DMS114 treated with DMSO at 0.1 percent for 48 hours (cell line): ENCODE results near the gene SNAP91.
A peak's percentile ranks its signal among the peaks of the same experiment; 100 is the strongest.
"Not testable (repeated sequence)": the region's sequence is repeated elsewhere in the genome, so short reads cannot be mapped to it uniquely, and the experiment has no call there.

Source experiments
- DNase-seq: peaks from one replicate; lab custom pipeline; 2025; ENCODE audit not compliant: unreplicated experiment; lab: John Stamatoyannopoulos, UW

The SNAP91 gene

DNA sequence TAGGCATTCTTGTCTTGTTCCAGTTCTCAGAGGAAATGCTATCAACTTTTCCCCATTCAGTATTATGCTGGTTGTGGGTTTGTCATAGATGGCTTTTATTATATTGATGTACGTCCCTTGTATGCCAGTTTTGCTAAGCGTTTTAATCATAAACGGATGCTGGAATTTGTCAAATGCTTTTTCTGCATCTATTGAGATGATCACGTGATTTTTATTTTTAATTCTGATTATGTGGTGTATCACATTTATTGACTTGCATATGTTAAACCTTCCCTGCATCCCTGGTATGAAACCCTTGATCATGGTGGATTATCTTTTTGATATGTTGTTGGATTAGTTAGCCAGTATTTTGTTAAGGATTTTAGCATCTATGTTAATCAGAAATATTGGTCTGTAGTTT, 79.0 kb downstream of the SNAP91 start:
- DNase-seq, result not testable (repeated sequence)

DNA sequence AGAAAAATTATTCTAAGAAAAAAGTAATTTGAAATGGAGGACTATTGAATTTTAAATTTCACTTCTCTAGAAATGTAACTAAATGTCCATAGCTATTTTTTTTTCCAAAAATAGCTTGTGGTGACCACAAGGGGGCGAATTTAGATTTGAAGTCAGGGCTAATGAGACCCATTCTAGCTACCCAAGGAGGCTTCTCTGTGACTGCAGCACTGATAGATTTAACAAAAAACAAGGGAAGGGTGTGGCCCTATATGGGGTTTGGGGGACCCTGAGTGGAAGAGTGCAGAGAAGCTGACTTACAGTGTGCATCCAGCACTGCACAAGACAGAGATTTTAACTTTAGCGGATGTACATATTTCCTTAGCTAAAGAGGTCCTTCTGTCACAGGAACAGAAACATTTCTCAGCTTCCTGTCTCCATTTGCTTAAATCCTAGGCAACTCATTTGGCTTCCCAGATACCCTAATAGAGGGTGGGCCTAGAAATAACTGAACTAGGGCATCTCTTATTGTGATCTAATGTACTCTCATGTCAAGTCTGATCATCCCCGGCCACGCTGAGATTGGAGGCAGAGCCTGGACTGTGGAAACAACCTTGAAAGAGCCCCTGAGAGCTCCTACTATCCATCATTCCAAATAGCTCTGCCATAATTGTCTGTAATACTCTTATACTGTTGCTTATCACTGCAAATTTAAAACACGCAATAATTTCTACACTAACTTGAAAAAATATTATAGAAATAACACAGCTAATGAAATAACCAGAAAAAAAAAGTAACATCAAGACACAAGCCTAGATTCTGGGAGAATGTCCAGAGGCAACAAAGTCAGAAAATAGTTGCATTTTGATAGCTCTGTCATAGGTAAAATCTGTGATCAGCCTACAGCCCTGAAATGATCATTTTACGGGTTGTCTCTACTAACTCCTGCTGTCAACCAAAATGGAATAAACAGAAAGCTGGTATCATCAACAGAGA, 93.6 kb downstream of the SNAP91 start:
- DNase-seq, result peak; percentile 9

DNA sequence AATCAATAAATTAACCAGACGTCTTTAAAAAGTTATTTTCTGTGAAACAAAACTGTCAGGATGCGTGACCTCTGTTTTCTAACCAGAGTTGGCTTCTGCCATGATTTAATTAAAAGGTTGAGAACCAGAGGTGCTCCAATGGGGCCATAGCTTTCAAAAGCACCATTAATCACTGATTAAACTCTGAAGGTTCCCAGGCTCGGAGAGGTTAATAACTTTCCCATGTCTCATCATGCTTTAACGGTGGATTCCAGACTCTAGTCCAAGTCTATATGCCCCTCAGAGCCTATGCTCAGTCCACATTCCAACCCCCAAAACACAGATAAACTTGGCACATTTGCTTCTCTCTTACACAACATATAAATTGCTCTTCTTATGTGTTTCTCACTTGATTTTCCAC, 95.5 kb downstream of the SNAP91 start:
- no peak for DNase-seq

DNA sequence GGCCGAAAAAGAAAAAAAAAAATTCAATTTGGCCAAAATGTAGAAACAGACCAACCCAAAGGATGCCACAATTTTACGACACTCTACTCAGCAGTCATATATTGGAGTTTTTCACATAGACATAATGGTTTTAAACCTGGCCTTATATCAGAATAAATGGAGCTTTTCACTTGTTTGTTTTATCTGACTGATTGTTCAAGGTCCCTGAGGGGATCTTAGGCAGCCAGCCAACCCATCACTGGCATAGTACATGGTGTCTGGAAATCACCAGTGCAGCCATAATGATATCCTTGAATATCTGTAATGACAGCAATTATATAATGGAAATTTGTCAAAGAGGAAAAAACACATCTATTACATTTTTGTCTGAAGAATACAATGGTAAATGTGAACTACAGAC, 99.7 kb downstream of the SNAP91 start:
- no peak for DNase-seq

DNA sequence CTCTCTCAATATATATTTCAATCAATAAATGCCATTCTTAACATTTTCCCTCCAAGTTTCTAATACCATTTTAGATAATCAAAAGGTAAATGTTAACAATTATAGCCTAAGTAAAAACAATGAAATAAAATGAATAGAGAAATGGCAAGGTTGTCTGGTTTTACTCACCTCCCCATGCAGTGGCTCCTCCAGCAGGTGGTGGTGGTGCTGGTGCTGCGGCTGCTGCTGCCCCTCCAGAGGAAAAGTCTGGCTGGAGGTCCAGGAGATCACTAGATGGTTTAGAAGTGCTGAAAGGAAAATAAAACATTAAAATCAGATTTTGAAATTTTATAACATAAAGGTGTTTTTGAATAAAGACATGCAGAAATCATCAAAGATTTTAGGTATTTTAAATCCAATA, 103.4 kb downstream of the SNAP91 start:
- DNase-seq, result no peak

DNA sequence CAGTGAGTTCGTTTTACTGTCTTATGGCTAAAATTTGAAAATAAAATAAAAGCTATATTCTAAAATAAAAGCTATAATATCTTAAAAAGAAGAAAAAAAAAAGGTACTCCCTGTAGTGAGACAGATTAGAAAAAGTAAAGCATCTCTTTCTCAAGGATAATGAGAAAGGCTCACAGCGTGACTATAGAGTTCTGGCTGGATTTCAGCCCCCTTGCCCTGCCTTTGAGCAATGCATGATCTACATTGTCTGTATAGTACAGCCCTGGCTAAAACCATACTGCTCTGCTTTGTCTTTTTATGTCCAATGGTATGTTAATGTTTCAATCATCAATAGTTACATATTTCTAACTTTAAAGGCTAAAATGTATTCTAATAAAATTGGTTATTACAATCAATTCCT, 105.3 kb downstream of the SNAP91 start:
- no peak for DNase-seq

DNA sequence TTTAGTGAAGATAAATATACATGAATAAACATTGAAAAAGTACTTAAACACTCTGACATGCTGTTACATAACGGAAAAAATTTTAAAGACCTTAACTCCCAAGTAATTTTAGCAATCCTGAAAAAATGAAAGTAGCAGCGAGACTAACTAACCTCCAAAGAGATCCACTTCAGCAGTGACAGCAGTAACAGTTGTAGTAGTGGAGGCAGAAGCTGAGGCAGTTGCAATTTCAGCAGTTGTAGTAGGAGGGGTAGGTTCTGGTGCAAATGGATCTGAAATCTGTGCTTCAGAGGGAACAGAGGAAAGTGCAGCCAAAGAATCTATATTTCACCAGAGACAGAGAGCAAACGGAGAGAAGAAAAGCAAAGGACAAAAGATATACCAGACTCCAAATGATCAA, 107.8 kb downstream of the SNAP91 start:
- DNase-seq, result no peak

DNA sequence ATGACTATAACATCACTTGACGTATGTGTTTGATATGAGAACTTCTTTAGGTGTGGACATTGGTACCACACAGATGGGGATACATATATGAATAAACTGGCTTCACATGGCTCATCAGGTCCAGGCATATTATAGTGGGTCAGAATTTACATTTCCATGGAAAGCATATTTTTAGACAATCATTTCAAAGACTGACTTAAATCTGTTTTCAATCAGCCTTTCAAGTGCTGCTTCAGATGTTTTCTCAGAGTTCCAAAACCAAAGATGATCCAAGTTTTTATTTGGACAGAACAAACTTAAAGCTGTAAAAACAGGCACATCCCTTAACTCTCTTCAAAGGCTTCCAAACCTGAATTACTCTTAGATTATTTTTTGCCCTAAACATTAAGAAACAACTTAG, 108.4 kb downstream of the SNAP91 start:
- no peak for DNase-seq

DNA sequence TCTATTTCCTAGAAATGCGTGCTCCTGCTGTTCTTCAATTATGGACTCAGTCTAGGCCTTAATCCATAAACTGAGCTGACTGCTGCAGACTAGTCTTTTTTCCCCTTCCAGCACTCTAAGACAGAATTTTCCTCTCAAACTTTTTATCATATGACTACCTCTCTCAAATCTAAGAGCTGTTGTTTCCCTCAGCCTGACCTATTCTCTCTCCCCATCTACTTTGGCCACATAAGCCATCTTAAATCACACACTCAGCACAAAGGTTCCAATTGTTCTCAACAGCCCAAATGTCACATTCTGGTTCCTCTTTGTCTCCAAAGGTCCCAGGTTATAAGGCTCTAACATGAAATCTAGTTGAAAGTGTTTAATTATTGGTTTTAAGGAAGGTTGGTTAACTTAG, 111.4 kb downstream of the SNAP91 start:
- no peak for DNase-seq

DNA sequence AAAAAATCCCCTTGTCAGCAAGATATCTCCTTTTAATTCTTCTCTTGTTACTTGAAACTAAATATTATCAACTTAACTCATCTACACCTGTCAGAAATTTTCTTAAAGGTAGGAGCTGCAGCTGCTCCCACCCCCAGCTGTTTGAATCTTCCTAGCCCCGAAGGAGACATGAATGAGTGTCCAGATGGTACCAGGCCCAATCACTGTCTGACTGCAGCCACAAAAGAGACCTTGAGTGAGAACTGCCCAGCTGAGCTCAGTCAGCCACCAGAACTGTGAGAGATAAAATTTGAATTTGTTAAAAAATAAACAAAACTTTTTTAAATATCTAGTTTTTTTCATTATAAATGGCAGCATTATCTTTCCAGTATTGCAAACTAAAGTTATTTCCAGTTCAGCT, 111.8 kb downstream of the SNAP91 start:
- DNase-seq, result no peak

DNA sequence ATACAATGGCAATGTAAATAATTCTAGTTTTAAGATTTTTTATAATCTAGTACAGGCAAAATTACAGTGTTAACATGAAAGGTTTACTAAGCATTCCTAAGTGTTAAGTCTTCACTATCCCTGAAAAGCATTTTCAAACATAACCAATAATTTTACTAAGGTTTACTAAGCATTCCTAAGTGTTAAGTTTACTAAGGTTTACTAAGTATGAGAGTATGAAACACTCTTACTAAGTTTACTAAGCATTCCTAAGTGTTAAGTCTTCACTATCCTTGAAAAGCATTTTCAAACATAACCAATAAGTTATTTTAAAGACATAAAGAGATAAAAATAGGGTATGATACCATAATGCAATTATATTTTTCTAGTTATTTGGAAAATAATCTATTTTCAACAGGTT, 114.0 kb downstream of the SNAP91 start:
- DNase-seq, result no peak

DNA sequence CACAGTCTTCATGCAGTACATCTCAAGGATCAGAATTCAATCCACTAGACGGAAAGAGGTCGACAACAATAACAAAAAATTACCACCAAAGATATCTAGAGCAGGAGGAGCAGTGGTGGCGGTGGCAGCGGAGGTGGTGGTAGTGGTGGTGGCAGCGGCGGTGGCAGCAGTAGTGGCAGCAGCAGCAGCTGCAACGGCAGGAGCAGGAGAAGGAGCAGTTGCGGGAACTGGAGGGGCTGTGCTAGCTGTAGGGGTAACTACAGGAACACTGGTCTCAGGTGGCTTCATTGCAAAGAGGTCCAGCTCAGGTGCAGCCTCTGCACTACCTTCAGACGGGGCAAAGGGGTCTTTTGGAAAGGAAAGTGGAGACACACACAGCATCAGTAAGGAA, 115.5 kb downstream of the SNAP91 start:
- DNase-seq, result no peak

DNA sequence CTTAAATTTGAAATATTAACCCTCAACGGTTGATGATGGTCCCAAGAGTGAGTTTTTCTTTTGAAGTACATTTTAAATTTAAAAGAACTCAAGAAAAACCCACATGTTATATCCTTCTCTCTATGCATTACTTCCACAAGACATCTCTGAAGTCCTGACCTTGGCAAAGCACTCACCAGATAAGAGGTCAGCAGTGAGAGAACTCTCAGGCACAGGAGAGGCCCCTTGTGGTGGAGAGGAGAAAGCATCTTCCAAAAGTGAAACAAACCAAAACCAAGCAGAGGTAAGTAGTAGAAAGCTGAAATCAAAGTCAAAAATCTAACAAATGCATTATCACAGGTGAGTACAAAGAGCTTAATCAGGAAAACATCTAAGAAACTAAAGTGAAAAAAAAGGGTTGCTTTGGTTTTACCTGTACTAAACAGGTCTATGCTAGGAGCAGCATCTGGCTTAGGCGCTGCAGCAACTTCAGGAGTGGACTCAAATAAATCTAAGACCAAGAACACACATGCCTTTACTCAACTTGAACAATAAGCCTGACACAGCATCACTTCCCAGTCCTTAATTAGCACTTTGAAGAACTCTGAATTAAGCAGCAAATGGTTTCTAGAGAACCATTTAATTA, 116.0 kb downstream of the SNAP91 start:
- DNase-seq, result no peak

DNA sequence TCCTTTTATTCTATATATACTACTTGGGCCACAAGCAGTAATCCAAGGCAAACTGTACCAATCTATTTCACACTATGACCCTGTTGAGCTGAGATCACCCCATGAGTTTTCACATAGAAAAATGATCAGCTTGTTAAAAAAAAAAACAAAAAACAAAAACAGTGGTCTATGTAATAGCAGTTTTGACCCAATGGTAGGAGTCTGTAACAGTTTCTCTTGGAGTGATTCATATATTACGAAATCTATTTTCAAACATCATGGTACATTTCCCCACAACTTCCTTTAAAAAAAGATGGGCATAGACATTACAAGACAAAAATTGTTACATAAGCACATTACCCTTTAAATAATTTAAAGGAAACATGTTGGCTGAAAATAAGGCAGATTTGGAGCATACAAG, 118.5 kb downstream of the SNAP91 start:
- no peak for DNase-seq

DNA sequence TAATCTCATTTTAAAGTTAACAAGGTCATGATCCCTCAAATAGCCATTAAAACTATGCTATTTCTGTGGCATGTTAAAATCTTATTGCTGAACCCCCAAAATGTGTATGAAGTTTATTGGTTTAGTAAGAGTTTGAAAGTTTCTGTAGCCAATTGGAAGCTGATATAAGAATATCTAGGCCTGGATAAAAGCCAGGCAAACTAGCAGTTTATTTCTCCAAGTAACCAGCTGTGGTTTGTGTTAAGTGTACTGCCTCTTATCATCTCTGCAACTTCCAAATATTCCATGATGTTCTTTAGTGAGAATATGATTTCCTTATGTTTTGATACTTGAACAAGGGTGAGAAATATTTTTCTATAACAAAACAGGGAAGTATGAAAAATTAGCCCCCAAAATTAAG, 119.8 kb downstream of the SNAP91 start:
- no peak for DNase-seq

DNA sequence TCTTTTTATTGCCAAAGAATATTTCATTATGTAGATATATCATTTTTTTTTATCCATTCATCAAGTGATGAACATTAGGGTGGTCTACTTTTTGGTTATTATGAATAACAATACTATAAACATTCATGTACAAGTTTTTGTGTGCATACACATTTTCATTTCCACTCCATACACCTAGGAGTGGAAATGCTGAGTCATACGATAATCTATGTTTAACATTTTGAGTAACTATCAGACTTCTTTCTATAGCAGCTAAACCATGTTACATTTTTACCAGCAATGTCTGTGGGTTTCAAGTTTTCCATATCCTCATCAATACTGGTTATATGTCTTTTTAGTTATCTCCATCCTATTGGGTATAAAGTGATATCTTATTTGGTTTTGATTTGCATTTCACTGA, 130.8 kb downstream of the SNAP91 start:
- DNase-seq, result no peak

DNA sequence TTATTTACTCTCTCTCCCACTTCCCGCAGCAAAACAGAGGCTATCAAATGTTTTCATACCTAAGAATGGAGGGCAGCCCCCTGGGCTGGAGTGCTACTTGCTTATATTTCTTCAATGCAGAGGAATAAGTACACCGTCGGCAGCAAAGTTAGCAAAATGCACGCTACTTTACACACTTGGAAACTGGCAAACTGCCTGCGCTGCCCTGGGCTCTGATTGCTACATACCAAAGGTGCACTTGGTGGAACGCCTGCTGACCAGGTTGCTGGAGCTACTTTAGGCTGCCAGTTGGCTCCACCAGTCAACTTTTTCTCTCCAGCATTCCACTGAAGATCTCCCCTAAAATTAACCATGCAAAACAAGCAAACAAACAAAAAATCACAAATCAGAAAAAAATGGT, 134.1 kb downstream of the SNAP91 start:
- DNase-seq, result no peak

DNA sequence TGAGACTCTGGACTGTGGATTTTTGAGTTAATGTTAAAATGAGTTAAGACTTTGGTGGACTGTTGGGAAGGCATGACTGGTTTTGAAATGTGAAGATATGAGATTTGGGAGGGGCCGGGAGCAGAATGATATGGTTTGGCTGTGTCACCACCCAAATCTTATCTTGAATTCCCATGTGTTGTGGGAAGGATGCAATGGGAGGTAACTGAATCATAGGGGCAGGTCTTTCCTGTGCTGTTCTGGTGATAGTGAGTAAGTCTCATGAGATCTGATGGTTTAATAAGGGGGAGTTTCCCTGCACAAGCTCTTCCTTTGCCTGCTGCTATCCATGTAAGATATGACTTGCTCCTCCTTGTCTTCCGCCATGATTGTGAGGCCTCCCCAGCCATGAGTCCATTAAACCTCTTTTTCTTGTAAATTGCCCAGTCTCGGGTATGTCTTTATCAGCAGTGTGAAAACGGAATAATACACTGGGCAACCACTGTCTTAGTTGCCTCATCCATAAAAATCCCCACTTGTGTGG, 137.2 kb downstream of the SNAP91 start:
- DNase-seq, result not testable (repeated sequence)

DNA sequence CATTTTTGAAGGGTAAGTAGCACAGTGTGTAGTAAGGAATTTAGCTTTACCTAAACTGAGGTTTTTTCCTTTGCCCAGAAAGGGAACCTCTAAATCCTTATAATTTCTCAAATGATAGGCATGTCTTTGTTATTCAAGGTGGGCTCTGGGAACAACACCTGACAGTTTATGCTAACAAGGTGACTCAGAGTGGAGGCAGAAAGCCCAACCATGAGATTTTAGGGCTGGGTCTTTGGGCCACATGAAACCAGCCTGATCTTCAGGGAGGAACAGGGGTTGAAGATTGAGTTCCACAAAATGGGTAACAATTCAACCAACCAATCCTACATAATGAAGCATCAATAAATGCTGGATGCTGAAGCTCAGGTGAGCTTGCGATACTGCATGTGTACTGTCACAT, 149.9 kb downstream of the SNAP91 start:
- DNase-seq, result no peak

DNA sequence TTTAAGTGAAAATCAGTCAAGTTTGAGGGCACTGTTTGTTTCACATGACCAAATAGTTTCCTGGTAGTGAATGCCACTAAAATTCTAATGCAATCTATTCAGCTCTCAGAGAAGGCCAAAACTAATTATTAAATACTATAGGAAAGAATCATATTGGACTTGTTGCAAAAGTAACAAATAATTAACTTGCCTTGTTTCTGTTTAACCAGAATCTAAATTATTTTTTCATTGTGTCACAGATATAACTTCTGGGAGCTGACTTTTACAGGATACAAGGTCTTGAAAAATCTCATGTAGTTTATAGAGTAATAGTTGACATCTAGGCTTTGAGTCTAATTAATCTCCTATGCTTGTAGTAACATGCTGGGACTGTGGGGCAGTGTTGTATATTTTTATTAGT, 152.0 kb downstream of the SNAP91 start:
- no peak for DNase-seq

DNA sequence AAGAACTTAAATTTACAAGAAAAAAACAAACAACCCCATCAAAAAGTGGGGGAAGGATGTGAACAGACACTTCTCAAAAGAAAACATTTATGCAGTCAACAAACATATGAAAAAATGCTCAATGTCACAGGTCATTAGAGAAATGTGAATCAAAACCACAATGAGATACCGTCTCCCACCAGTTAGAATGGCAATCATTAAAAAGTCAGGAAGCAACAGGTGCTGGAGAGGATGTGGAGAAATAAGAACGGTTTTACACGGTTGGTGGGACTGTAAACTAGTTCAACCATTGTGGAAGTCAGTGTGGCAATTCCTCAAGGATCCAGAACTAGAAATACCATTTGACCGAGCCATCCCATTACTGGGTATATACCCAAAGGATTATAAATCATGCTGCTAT, 157.2 kb downstream of the SNAP91 start:
- DNase-seq, result not testable (repeated sequence)

DNA sequence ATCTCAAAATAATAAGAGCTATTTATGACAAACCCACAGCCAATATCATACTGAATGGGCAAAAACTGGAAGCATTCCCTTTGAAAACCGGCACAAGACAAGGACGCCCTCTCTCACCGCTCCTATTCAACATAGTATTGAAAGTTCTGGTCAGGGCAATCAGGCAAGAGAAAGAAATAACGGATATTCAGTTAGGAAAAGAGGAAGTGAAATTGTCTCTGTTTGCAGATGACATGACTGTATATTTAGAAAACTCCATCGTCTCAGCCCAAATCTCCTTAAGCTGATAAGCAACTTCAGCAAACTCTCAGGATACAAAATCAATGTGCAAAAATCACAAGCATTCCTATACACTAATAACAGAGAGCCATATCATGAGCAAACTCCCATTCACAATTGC, 158.4 kb downstream of the SNAP91 start:
- not testable (repeated sequence) for DNase-seq
